K562 (cell line): Measurements from ENCODE around the gene ATIC. TPM values are rescaled to one million over a fixed set of nuclear protein-coding genes. Genes with fewer than 3 reads are reported as not detected.
A peak's percentile ranks its signal among the peaks of the same experiment; 100 is the strongest.

Source experiments
- ARHGAP35 ChIP-seq: fragments of 450-650 bp; IDR thresholded peaks from 2 replicates; pipeline ENCODE4 v1.6.1; 2018; ENCODE audit not compliant: partially characterized antibody
- ATF7 ChIP-seq: fragments of 450-650 bp; IDR thresholded peaks from 2 replicates; pipeline ENCODE4 v1.7.1; 2014; ENCODE audit warnings: mild to moderate bottlenecking, moderate library complexity
- CREB1 ChIP-seq, 2 experiments: sonication (generic) in 1 of 2; formaldehyde crosslinking in 1 of 2; IDR thresholded peaks; 2 replicates each; pipeline versions ENCODE4 v1.6.1 to v1.8.0; 2012 to 2022; ENCODE audit warnings: inconsistent platforms in 1 of 2, mild to moderate bottlenecking in 1 of 2, missing genetic modification reagents in 1 of 2, moderate library complexity in 1 of 2
- IRF2 ChIP-seq: sonication (generic); formaldehyde crosslinking; IDR thresholded peaks from 2 replicates; pipeline ENCODE4 v1.8.1; 2022; ENCODE audit warnings: mild to moderate bottlenecking, missing genetic modification reagents
- JUND ChIP-seq, 2 experiments: IDR thresholded peaks; 2 replicates in 1 of 2; 3 replicates in 1 of 2; pipeline ENCODE4 v1.6.1; 2011; ENCODE audit warnings: borderline replicate concordance in 2 of 2, low read depth in 2 of 2, low read length in 2 of 2, improper control_type of control experiment in 1 of 2, missing biosample characterization in 1 of 2, missing genetic modification characterization in 1 of 2, missing genetic modification reagents in 1 of 2
- NFIX ChIP-seq: fragments of 250-450 bp; sonication (Bioruptor Pico); IDR thresholded peaks from 2 replicates; pipeline ENCODE4 v1.4.0; 2020; ENCODE audit warnings: low read depth, mild to moderate bottlenecking, moderate library complexity
- NFRKB ChIP-seq: fragments of 450-650 bp; IDR thresholded peaks from 2 replicates; pipeline ENCODE4 v1.6.1; 2016; ENCODE audit warnings: low read depth
- PURB ChIP-seq: sonication (generic); formaldehyde crosslinking; IDR thresholded peaks from 2 replicates; pipeline ENCODE4 v1.9.0; 2021; ENCODE audit warnings: low read depth, mild to moderate bottlenecking, missing genetic modification reagents
- ZNF212 ChIP-seq: fragments of 450-650 bp; formaldehyde crosslinking; IDR thresholded peaks from 2 replicates; pipeline ENCODE4 v1.4.0; 2020; ENCODE audit warnings: mild to moderate bottlenecking
- ZNF274 ChIP-seq: IDR thresholded peaks from 2 replicates; pipeline ENCODE4 v1.6.1; 2011; ENCODE audit warnings: low read depth, mild to moderate bottlenecking, low read length, moderate library complexity, borderline replicate concordance
- ZNF551 ChIP-seq: fragments of 250-450 bp; sonication (Bioruptor Pico); IDR thresholded peaks from 2 replicates; pipeline ENCODE4 v1.5.0; 2021; ENCODE audit warnings: mild to moderate bottlenecking, moderate library complexity
- ZNF764 ChIP-seq: fragments of 250-450 bp; sonication (Bioruptor Pico); IDR thresholded peaks from 2 replicates; pipeline ENCODE4 v1.4.0; 2020; ENCODE audit warnings: low read depth, mild to moderate bottlenecking, moderate library complexity
- polyA plus RNA-seq, 8 experiments: library from polyadenylated mRNA; depleted of rRNA in 4 of 8; stranded (reverse) in 5 of 8; unstranded in 3 of 8; fragments of >200 nt; fragmentation: Nextera tagmentation in 2 of 8; fragmentation: Illumina TruSeq in 1 of 8; extraction: Ambion mirVana in 2 of 8; extraction: Trizol in 1 of 8; gene quantifications; 2 replicates each; pipeline versions ENCODE4 v1.2.1 to v1.2.3, GENCODE V29; 2011 to 2014; ENCODE audit warnings: inconsistent platforms in 1 of 8, missing spikeins in 1 of 8
- total RNA-seq, 7 experiments: library from RNA; depleted of rRNA in 6 of 7; stranded (reverse); fragments of >200 nt in 6 of 7; fragmentation: Illumina TruSeq in 2 of 7; extraction: Trizol in 2 of 7; gene quantifications; 2 replicates each; pipeline versions ENCODE4 v1.2.1 to v1.2.3, GENCODE V29; 2011 to 2021; ENCODE audit warnings: low replicate concordance in 1 of 7
- TF ChIP-seq, protein P1 (sequence below): fragments of 450-650 bp; IDR thresholded peaks from 2 replicates; pipeline ENCODE4 v1.6.1; 2017; ENCODE audit warnings: antibody characterized with exemption

The ATIC gene
- total and polyA plus RNA-seq, 9 of the 15 experiments (the other 6 are each of a cell fraction or from before 2014, with no cell fraction given), result 45.6 to 480 (median 212) TPM

DNA sequence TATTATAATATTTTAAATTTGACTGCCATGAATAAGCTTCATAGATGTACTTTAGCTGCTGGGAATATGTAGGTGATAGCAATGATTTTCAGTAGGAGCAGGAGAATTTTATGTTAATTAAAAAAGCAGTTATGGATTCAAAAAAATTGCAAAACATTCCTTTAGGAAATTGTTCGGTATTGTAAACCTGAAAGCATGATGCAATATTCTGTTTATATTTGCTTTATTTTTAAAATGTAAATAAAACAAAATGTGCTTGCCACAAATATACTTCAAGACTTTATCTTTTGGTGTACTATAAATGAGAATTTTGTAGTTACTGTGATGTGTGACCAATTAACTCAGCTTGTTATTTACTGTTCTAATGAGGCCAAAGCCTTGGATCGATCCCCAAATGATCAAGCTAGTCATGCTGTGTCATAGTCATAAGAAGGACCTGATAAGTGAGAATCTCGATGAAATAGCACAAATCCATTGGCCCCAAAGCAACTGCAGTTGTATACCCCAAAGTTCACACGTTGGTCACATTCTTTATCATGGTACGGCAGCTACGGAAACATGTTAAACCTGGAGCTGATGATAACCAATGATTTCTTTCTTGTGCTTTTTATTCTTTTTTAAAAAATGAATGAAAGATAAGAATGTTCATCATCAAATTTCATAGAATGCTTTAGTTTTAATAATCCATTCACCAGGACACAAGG is 23.6 kb upstream of the ATIC start (continued):
- TF ChIP-seq, protein P1, sequence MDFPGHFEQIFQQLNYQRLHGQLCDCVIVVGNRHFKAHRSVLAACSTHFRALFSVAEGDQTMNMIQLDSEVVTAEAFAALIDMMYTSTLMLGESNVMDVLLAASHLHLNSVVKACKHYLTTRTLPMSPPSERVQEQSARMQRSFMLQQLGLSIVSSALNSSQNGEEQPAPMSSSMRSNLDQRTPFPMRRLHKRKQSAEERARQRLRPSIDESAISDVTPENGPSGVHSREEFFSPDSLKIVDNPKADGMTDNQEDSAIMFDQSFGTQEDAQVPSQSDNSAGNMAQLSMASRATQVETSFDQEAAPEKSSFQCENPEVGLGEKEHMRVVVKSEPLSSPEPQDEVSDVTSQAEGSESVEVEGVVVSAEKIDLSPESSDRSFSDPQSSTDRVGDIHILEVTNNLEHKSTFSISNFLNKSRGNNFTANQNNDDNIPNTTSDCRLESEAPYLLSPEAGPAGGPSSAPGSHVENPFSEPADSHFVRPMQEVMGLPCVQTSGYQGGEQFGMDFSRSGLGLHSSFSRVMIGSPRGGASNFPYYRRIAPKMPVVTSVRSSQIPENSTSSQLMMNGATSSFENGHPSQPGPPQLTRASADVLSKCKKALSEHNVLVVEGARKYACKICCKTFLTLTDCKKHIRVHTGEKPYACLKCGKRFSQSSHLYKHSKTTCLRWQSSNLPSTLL, result no peak
- no peak for TF ChIP-seq NFIX (CRISPR knock-in tag)
- peak; percentile 30; the same call in 1 of the 2 replicates for TF ChIP-seq ATF7
- peak; percentile 54; the same call in 1 of the 2 replicates for TF ChIP-seq JUND (IDR thresholded peaks at IDR 0.05; ENCODE audit: borderline replicate concordance, low read depth, low read length)
- TF ChIP-seq JUND (tag; IDR thresholded peaks at IDR 0.05; ENCODE audit: borderline replicate concordance, low read depth, low read length), result peak; percentile 24; the same call in 2 of the 3 replicates
- TF ChIP-seq ZNF212, result no peak
- TF ChIP-seq ZNF551 (CRISPR knock-in tag), result no peak
- no peak for TF ChIP-seq ARHGAP35
- peak; percentile 38; the same call in 1 of the 2 replicates for TF ChIP-seq NFRKB
- TF ChIP-seq PURB, result no peak
- TF ChIP-seq IRF2 (CRISPR knock-in tag), result no peak
- TF ChIP-seq ZNF764, result no peak
- peak; percentile 53; the same call in 1 of the 2 replicates for TF ChIP-seq CREB1 (IDR thresholded peaks at IDR 0.05)
- no peak for TF ChIP-seq CREB1 (CRISPR knock-in tag; IDR thresholded peaks at IDR 0.05)
- no peak for TF ChIP-seq ZNF274
